ENCODE measurements around the gene ITGA1.

- TF ChIP-seq CTCF (conservative IDR thresholded peaks at IDR 0.05; ENCODE audit: low read length) (no peak), EZH2phosphoT487 (IDR thresholded peaks at IDR 0.05; ENCODE audit: borderline replicate concordance, low read depth, low read length) (no peak)
Measured at GRCh38 chr5:53008751-53009150, 221.0 kb downstream of the ITGA1 start.

All from OCI-LY7 (cell line).